ENCODE measurements around the gene GJA3. TPM values are rescaled to one million over a fixed set of nuclear protein-coding genes. Genes with fewer than 3 reads are reported as not detected.
A peak's percentile ranks its signal among the peaks of the same experiment; 100 is the strongest.

The GJA3 gene
- total and polyA plus RNA-seq, 2 experiments from 2014 or later, result 0.16 to 0.23 TPM

DNA sequence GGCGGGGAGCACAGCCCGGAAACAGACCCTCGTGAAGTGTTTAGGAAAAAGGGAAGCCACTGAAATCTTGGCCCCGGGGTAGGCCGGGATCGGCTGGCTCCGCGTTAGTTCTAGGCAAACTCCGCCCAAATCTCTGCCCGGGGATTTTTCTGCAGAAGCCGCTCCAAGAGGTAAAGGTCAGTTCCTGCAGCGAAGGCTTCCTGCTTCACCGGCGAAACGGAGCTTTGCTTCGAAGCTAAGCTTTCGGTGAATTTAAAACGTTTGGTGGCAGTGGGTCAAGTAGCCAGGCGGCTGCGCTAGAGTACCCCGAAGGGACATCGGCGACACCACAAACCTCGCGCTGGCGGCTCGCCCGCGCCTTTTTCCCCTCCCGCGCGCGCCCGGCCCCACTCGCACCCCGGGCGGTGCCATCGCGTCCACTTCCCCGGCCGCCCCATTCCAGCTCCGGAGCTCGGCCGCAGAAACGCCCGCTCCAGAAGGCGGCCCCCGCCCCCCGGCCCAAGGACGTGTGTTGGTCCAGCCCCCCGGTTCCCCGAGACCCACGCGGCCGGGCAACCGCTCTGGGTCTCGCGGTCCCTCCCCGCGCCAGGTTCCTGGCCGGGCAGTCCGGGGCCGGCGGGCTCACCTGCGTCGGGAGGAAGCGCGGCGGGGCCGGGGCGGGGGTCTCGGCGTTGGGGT lies 31.4 kb upstream of the GJA3 start:
- no peaks in the 10 kb centered on the region for H4K20me1 ChIP-seq (ENCODE audit: insufficient read depth, poor library complexity, severe bottlenecking)
- peak; percentile 58 for DNase-seq (ENCODE audit: low spot score)
- no peaks in the 10 kb centered on the region for H3K9me2 ChIP-seq (replicated peaks; ENCODE audit: insufficient read depth)
- no peak overlapping the region for H3K27ac ChIP-seq
- H3K27me3 ChIP-seq, result peaks cover 54% of the 10 kb centered on the region
- peaks cover 13% of the 10 kb centered on the region for H3K4me1 ChIP-seq (ENCODE audit: insufficient read depth)
- no peaks in the 10 kb centered on the region for H3K36me3 ChIP-seq (replicated peaks; ENCODE audit: insufficient read depth, low read depth)
- under 1% methylated on average over 37 of the region's 73 CpGs for WGBS (ENCODE audit: low lambda C conversion rate, missing lambda C conversion rate)
- peak overlapping the region; percentile 98 for H3K4me2 ChIP-seq
- TF ChIP-seq EZH2 (IDR thresholded peaks at IDR 0.05; ENCODE audit: borderline replicate concordance), result peak; percentile 44
- TF ChIP-seq CTCF (IDR thresholded peaks at IDR 0.05; ENCODE audit: poor library complexity), result no peak
- H2AFZ ChIP-seq, result peak overlapping the region; percentile 96
- no peaks in the 10 kb centered on the region for H3K79me2 ChIP-seq
- no peaks in the 10 kb centered on the region for H3K9me3 ChIP-seq (ENCODE audit: low read depth)
- H3K4me3 ChIP-seq, result peak overlapping the region; percentile 46

GRCh38 chr13:20191311-20192157 lies 30.7 kb upstream of the GJA3 start:
- H3K9me2 ChIP-seq (replicated peaks; ENCODE audit: insufficient read depth), result no peaks in the 10 kb centered on the region
- WGBS (ENCODE audit: low lambda C conversion rate, missing lambda C conversion rate), result 44% methylated on average over 24 of the region's 24 CpGs
- no peak for DNase-seq (ENCODE audit: low spot score)
- no peaks in the 10 kb centered on the region for H3K79me2 ChIP-seq
- H4K20me1 ChIP-seq (ENCODE audit: insufficient read depth, poor library complexity, severe bottlenecking), result no peaks in the 10 kb centered on the region
- H3K9me3 ChIP-seq (ENCODE audit: low read depth), result no peaks in the 10 kb centered on the region
- peaks cover 48% of the 10 kb centered on the region for H3K27me3 ChIP-seq
- H3K4me1 ChIP-seq (ENCODE audit: insufficient read depth), result peaks cover 13% of the 10 kb centered on the region
- H2AFZ ChIP-seq, result peak overlapping the region; percentile 96
- TF ChIP-seq EZH2 (IDR thresholded peaks at IDR 0.05; ENCODE audit: borderline replicate concordance), result no peak
- TF ChIP-seq EZH2phosphoT487 (IDR thresholded peaks at IDR 0.05; ENCODE audit: low read depth, severe bottlenecking, unreplicated experiment), result no peak
- TF ChIP-seq CTCF (IDR thresholded peaks at IDR 0.05; ENCODE audit: poor library complexity), result no peak
- peak overlapping the region; percentile 98 for H3K4me2 ChIP-seq
- no peaks in the 10 kb centered on the region for H3K36me3 ChIP-seq (replicated peaks; ENCODE audit: insufficient read depth, low read depth)
- no peak overlapping the region for H3K27ac ChIP-seq
- peak overlapping the region; percentile 46 for H3K4me3 ChIP-seq

DNA sequence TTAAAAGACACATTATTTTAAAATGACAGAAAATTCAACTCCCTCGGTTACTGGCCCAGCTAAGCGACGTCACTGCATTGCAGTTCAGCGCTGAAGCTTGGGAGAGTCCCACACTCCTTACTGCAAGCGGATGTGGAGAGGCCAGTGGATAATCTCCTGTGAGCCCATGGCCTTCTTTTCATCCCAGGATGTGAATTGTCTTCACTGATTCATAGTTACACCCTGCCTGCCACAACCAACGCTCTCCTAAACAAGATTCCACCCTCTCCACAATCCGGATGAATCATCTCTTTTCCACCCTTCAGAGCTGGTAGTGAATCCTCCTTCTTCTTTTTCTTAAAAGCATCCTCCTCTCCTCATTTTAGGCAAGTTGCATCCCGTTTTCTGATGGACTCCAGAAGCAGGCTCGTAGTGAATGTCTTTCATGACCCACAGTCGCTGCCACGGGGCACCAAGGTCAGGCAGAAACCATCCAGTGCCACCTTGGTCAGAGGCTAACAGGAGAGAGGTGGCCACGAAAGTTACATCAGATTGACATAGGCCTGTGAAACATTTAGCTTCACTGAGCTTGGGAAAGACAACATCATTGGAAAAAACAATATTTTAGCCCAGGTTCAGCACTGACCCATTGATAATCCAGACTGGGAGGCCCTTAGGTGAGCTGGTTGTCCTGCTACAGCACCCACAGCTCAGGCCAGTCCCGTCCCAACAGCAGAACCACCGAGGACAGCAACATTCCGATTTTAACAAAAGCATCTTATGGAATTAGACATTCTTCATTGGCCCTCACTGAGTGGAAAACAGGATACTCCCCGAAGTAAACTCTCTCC lies 29.8 kb upstream of the GJA3 start:
- TF ChIP-seq EZH2 (IDR thresholded peaks at IDR 0.05; ENCODE audit: borderline replicate concordance) (no peak), EZH2phosphoT487 (IDR thresholded peaks at IDR 0.05; ENCODE audit: low read depth, severe bottlenecking, unreplicated experiment) (no peak), CTCF (IDR thresholded peaks at IDR 0.05; ENCODE audit: poor library complexity) (no peak)
- H2AFZ ChIP-seq, result no peak overlapping the region
- H3K79me2 ChIP-seq, result no peaks in the 10 kb centered on the region
- H3K4me2 ChIP-seq, result peak overlapping the region; percentile 98
- H3K9me2 ChIP-seq (replicated peaks; ENCODE audit: insufficient read depth), result no peaks in the 10 kb centered on the region
- peaks cover 40% of the 10 kb centered on the region for H3K27me3 ChIP-seq
- H3K27ac ChIP-seq, result no peak overlapping the region
- peaks cover 13% of the 10 kb centered on the region for H3K4me1 ChIP-seq (ENCODE audit: insufficient read depth)
- DNase-seq (ENCODE audit: low spot score), result no peak
- no peaks in the 10 kb centered on the region for H3K36me3 ChIP-seq (replicated peaks; ENCODE audit: insufficient read depth, low read depth)
- H3K4me3 ChIP-seq, result no peak overlapping the region
- H3K9me3 ChIP-seq (ENCODE audit: low read depth), result no peaks in the 10 kb centered on the region
- no peaks in the 10 kb centered on the region for H4K20me1 ChIP-seq (ENCODE audit: insufficient read depth, poor library complexity, severe bottlenecking)
- 89% methylated on average over 16 of the region's 16 CpGs for WGBS (ENCODE audit: low lambda C conversion rate, missing lambda C conversion rate)

All from hepatocyte (in vitro differentiated cells).